A549 (cell line): Measurements from ENCODE around the gene CDK18.

Source experiments
- POLR2A ChIP-seq: IDR thresholded peaks from 2 replicates; pipeline ENCODE4 v1.6.1; 2012; ENCODE audit warnings: mild to moderate bottlenecking, low read length
- TF ChIP-seq, protein P1 (sequence below): IDR thresholded peaks from 2 replicates; pipeline ENCODE4 v1.6.1; 2012

DNA sequence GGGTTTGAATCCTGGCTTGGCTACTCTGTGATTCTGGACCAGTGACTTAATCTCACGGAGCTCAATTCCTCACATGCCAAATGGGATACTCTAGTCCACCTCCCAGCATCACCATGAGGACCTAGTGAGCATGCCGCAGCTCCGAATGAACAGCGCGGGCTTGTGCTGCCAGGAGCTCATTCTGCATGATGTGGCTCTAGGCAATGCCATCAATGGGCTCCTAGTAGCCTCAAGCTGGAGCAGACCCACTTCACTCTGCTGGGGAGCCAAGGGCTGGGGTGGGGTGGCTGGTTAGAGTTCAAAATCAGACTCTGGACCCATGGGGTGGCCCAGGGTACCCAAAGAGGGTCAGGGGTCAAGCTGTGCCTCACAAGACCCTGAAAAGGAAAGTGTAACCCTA is 41.5 kb downstream of the CDK18 start:
- TF ChIP-seq, protein P1, sequence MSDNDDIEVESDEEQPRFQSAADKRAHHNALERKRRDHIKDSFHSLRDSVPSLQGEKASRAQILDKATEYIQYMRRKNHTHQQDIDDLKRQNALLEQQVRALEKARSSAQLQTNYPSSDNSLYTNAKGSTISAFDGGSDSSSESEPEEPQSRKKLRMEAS = no peak
- no peak for TF ChIP-seq POLR2A
